HL-60 (cell line): Measurements from ENCODE around the gene ADAM12.

Experiments
- CTCF ChIP-seq: IDR thresholded peaks from one replicate; pipeline ENCODE4 v1.5.1; 2011; ENCODE audit warnings: low read length, control low read depth, inconsistent platforms; ENCODE audit not compliant: insufficient read depth
- REST ChIP-seq: IDR thresholded peaks from 2 replicates; pipeline ENCODE4 v1.6.1; 2012; ENCODE audit warnings: low read depth; ENCODE audit not compliant: insufficient replicate concordance

- TF ChIP-seq CTCF: no peak
- TF ChIP-seq REST: no peak
Measured at GRCh38 chr10:126133906-126134656, 254.2 kb downstream of the ADAM12 start.
